Neural cell (in vitro differentiated cells): Measurements from ENCODE around the gene NAA15. TPM values are rescaled to one million over a fixed set of nuclear protein-coding genes. Genes with fewer than 3 reads are reported as not detected.
A peak's percentile ranks its signal among the peaks of the same experiment; 100 is the strongest.

Experiments used
- H2AFZ ChIP-seq: fragments of 200-600, 300-800 bp; sonication (generic), shearing (Covaris generic); 2 replicates; pipeline ENCODE4 v1.6.0; 2014; ENCODE audit warnings: low read depth, mild to moderate bottlenecking, antibody characterized with exemption, low read length, moderate library complexity
- H3F3A ChIP-seq: fragments of 200-600 bp; shearing (Covaris generic); 2 replicates; pipeline ENCODE4 v1.6.1; 2016; ENCODE audit warnings: mild to moderate bottlenecking, moderate library complexity, mixed read lengths, antibody characterized with exemption, low read length; ENCODE audit not compliant: insufficient read depth, poor library complexity, severe bottlenecking
- H3K27ac ChIP-seq: fragments of 200-600, 300-800 bp; sonication (generic), shearing (Covaris generic); 2 replicates; pipeline ENCODE4 v1.5.1; 2014; ENCODE audit warnings: mild to moderate bottlenecking, low read length, moderate library complexity
- H3K27me3 ChIP-seq: fragments of 300-800, 200-600 bp; sonication (generic), shearing (Covaris generic); 2 replicates; pipeline ENCODE4 v1.6.0; 2014; ENCODE audit warnings: mild to moderate bottlenecking, low read depth, low read length, moderate library complexity; ENCODE audit not compliant: insufficient read depth
- H3K36me3 ChIP-seq: fragments of 300-800, 200-600 bp; sonication (generic), shearing (Covaris generic); 2 replicates; pipeline ENCODE4 v1.5.1; 2014; ENCODE audit warnings: mild to moderate bottlenecking, antibody characterized with exemption, low read length, moderate library complexity; ENCODE audit not compliant: insufficient read depth
- H3K4me2 ChIP-seq: fragments of 300-800, 200-600 bp; sonication (generic), shearing (Covaris generic); 2 replicates; pipeline ENCODE4 v1.6.0; 2014; ENCODE audit warnings: mild to moderate bottlenecking, low read length
- H3K4me3 ChIP-seq: fragments of 300-800, 200-600 bp; sonication (generic), shearing (Covaris generic); 2 replicates; pipeline ENCODE4 v1.5.1; 2014; ENCODE audit warnings: mild to moderate bottlenecking, low read length, moderate library complexity
- H3K79me2 ChIP-seq: fragments of 200-600 bp; shearing (Covaris generic); replicated peaks from 2 replicates; pipeline ENCODE4 v1.6.0; 2014; ENCODE audit warnings: mild to moderate bottlenecking, low read length, moderate library complexity; ENCODE audit not compliant: insufficient read depth
- H3K9ac ChIP-seq: fragments of 300-800, 200-600 bp; sonication (generic), shearing (Covaris generic); 2 replicates; pipeline ENCODE4 v1.6.1; 2016; ENCODE audit warnings: mild to moderate bottlenecking, low read length, mixed read lengths
- H3K9me2 ChIP-seq: fragments of 200-600 bp; shearing (Covaris generic); 2 replicates; pipeline ENCODE4 v1.6.1; 2016; ENCODE audit warnings: mild to moderate bottlenecking, low read length, mixed read lengths; ENCODE audit not compliant: insufficient read depth
- H3K9me3 ChIP-seq: fragments of 200-600, 300-800 bp; sonication (generic), shearing (Covaris generic); 2 replicates; pipeline ENCODE4 v1.6.1; 2016; ENCODE audit warnings: mild to moderate bottlenecking, mixed run types, low read length, moderate library complexity, mixed read lengths
- H4K20me1 ChIP-seq: fragments of 200-600 bp; shearing (Covaris generic); 2 replicates; pipeline ENCODE4 v1.6.1; 2016; ENCODE audit warnings: mild to moderate bottlenecking, mixed run types; ENCODE audit not compliant: insufficient read depth
- EP300 ChIP-seq: fragments of 450-650 bp; conservative IDR thresholded peaks from 2 replicates; pipeline ENCODE4 v1.6.1; 2014; ENCODE audit warnings: antibody characterized with exemption, mild to moderate bottlenecking, moderate library complexity; ENCODE audit not compliant: poor library complexity, severe bottlenecking
- EZH2 ChIP-seq: fragments of 200-600, 300-800 bp; shearing (Covaris generic), sonication (generic); IDR thresholded peaks from 2 replicates; pipeline ENCODE4 v1.6.1; 2014; ENCODE audit warnings: antibody characterized with exemption, low read length, borderline replicate concordance, mild to moderate bottlenecking; ENCODE audit not compliant: insufficient read depth, poor library complexity, severe bottlenecking
- MXI1 ChIP-seq: fragments of 450-650 bp; conservative IDR thresholded peaks from 2 replicates; pipeline ENCODE4 v1.6.1; 2014; ENCODE audit warnings: antibody characterized with exemption, mild to moderate bottlenecking; ENCODE audit not compliant: poor library complexity, severe bottlenecking
- POLR2AphosphoS5 ChIP-seq: IDR thresholded peaks from 2 replicates; pipeline ENCODE4 v1.6.1; 2012
- RAD21 ChIP-seq: fragments of 450-650 bp; conservative IDR thresholded peaks from 2 replicates; pipeline ENCODE4 v1.6.1; 2014; ENCODE audit warnings: antibody characterized with exemption, mild to moderate bottlenecking, moderate library complexity
- SMC3 ChIP-seq: fragments of 450-650 bp; conservative IDR thresholded peaks from 2 replicates; pipeline ENCODE4 v1.6.1; 2014; ENCODE audit warnings: antibody characterized with exemption, mild to moderate bottlenecking, moderate library complexity; ENCODE audit not compliant: poor library complexity
- polyA plus RNA-seq: library from polyadenylated mRNA; depleted of rRNA; stranded (reverse); fragments of >200 nt; gene quantifications from 2 replicates; pipeline ENCODE4 v1.2.3, GENCODE V29; 2014
- TF ChIP-seq, protein P1 (sequence below): IDR thresholded peaks from 2 replicates; pipeline ENCODE4 v1.6.1; 2012; ENCODE audit warnings: borderline replicate concordance
- TF ChIP-seq, protein P2 (sequence below): fragments of 450-650 bp; IDR thresholded peaks from 2 replicates; pipeline ENCODE4 v1.5.1; 2014; ENCODE audit warnings: antibody characterized with exemption, mild to moderate bottlenecking, moderate library complexity; ENCODE audit not compliant: poor library complexity, severe bottlenecking

The NAA15 gene
- polyA plus RNA-seq, 1 donor from 2014 or later = 12.5 TPM

DNA sequence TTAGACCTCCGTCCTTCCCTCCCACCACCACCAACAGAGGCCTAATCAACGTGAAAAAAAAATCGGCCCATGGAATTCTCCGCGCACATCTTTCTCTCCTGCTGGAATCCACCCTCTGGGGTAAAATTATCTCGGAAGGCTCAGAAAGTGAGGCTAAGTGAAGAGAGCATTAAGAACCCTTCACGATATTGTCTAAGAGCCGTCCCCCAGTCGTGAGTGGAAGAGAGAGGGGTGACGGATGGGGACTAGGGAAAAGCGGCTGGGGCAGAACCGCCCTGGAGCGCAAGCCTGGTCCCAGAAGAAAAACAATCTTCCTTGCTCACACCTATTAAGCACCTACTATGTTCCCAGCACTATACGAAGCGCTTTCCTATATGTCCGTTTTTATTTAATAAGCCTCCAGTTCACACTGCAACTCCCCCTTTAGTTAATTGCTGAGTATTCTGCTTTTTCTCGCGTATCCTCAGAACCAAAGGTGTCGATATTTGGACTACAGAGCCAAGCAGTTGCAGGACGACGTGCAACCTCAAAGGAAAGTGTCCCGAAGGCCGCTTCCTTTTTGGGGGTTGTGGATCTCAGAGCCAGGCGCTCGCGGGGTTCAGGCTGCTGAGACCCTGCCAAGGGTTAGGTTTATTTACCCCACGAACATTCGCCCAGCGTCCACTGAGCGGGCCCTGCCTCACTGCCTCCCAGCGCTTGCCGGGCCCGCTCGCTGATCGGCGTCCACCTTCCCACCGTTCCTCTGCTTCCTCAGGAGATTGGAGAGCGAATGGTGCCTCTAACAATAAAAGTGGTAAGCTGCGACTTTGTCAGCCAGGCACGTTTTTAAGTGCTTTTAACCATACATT is 22.2 kb upstream of the NAA15 start:
- Histone ChIP-seq H3K9ac (no peak overlapping the region), H3K27ac (no peak overlapping the region)

DNA sequence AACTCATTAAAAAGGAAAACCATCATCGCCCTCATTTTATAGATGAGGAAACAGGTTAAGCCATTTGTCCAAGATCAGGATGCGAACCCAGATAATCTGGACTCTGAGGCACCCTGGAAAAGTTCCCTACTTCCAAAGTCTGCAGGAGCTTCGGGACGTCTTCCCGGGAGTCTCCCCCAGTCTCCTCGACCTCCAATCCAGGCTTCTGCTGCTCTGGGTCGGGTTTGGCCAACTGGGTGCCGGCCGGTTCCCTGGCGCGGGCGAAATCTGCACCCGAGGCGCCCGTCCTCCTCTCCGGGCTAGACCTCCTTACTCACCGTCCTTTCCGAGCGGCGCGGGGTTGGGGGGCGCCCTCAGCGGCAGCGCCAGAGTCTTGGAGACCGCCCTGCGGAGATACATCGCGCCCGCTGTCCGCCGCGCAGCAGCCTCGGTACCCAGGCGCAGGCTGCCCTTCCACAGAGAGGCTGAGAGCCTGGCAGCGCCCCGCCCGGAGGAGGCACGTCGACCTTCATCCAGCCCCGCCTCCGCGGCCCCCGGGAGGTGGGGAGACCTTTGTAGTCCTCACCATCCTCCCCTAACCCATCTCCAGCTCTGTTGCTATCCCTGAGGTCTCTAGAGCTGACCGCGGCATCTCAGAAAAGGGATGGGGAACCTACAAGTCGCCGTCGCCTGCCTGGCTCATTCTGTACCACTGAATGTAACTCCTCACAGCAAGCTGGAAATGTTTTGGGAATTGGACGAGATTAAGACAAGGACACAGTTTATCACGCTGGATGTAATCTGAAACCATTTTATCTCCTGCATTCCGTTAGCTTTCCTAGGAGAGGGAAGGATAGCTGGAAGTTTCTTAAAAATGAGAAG is 21.3 kb upstream of the NAA15 start, which contains the start of gene MGARP:
Gene MGARP, minus strand, starts transcription at position 466 of the 861 bp plus-strand sequence. Its CDS starts 67 bp downstream, at position 399.
- no peak within 1 kb of the TSS for H3K9ac ChIP-seq
- H2AFZ ChIP-seq = no peak within 1 kb of the TSS
- H3F3A ChIP-seq = no peaks in the 10 kb centered on the region
- no peaks in the 10 kb centered on the region for H3K9me3 ChIP-seq
- H4K20me1 ChIP-seq = no peaks in the 10 kb centered on the region
- no peak within 1 kb of the TSS for H3K4me2 ChIP-seq
- no peaks in the 10 kb centered on the region for H3K36me3 ChIP-seq
- H3K9me2 ChIP-seq = no peaks in the 10 kb centered on the region
- TF ChIP-seq EZH2 (peak; percentile 61), EP300 (no peak)
- H3K4me3 ChIP-seq = peak within 1 kb of the TSS; percentile 60
- H3K27ac ChIP-seq = no peak within 1 kb of the TSS
- no peaks in the 10 kb centered on the region for H3K79me2 ChIP-seq
- peaks cover 41% of the 10 kb centered on the region for H3K27me3 ChIP-seq

More for the DNA sequence above, 22.2 kb upstream of the NAA15 start:
- H3K36me3 ChIP-seq = no peaks in the 10 kb centered on the region
- peaks cover 41% of the 10 kb centered on the region for H3K27me3 ChIP-seq
- no peaks in the 10 kb centered on the region for H3K79me2 ChIP-seq
- peak overlapping the region; percentile 60 for H3K4me3 ChIP-seq
- H2AFZ ChIP-seq = no peak overlapping the region
- no peak for TF ChIP-seq MXI1
- no peak for TF ChIP-seq SMC3
- no peak for TF ChIP-seq RAD21
- no peak for TF ChIP-seq EZH2
- TF ChIP-seq, protein P1, sequence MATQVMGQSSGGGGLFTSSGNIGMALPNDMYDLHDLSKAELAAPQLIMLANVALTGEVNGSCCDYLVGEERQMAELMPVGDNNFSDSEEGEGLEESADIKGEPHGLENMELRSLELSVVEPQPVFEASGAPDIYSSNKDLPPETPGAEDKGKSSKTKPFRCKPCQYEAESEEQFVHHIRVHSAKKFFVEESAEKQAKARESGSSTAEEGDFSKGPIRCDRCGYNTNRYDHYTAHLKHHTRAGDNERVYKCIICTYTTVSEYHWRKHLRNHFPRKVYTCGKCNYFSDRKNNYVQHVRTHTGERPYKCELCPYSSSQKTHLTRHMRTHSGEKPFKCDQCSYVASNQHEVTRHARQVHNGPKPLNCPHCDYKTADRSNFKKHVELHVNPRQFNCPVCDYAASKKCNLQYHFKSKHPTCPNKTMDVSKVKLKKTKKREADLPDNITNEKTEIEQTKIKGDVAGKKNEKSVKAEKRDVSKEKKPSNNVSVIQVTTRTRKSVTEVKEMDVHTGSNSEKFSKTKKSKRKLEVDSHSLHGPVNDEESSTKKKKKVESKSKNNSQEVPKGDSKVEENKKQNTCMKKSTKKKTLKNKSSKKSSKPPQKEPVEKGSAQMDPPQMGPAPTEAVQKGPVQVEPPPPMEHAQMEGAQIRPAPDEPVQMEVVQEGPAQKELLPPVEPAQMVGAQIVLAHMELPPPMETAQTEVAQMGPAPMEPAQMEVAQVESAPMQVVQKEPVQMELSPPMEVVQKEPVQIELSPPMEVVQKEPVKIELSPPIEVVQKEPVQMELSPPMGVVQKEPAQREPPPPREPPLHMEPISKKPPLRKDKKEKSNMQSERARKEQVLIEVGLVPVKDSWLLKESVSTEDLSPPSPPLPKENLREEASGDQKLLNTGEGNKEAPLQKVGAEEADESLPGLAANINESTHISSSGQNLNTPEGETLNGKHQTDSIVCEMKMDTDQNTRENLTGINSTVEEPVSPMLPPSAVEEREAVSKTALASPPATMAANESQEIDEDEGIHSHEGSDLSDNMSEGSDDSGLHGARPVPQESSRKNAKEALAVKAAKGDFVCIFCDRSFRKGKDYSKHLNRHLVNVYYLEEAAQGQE = no peak
- TF ChIP-seq POLR2AphosphoS5 = no peak
- TF ChIP-seq, protein P2, sequence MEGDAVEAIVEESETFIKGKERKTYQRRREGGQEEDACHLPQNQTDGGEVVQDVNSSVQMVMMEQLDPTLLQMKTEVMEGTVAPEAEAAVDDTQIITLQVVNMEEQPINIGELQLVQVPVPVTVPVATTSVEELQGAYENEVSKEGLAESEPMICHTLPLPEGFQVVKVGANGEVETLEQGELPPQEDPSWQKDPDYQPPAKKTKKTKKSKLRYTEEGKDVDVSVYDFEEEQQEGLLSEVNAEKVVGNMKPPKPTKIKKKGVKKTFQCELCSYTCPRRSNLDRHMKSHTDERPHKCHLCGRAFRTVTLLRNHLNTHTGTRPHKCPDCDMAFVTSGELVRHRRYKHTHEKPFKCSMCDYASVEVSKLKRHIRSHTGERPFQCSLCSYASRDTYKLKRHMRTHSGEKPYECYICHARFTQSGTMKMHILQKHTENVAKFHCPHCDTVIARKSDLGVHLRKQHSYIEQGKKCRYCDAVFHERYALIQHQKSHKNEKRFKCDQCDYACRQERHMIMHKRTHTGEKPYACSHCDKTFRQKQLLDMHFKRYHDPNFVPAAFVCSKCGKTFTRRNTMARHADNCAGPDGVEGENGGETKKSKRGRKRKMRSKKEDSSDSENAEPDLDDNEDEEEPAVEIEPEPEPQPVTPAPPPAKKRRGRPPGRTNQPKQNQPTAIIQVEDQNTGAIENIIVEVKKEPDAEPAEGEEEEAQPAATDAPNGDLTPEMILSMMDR = no peak
- no peaks in the 10 kb centered on the region for H3K9me3 ChIP-seq
- H3F3A ChIP-seq = no peaks in the 10 kb centered on the region
- H3K9me2 ChIP-seq = no peaks in the 10 kb centered on the region
- no peaks in the 10 kb centered on the region for H4K20me1 ChIP-seq
- H3K4me2 ChIP-seq = no peak overlapping the region
